Astrocyte (in vitro differentiated cells and primary cell): ENCODE data around the gene ACTN1. TPM values are rescaled to one million over a fixed set of nuclear protein-coding genes. Genes with fewer than 3 reads are reported as not detected.

Source experiments
- DNase-seq: peaks from one replicate; pipeline ENCODE4 v3.0.0-alpha.2; 2010; ENCODE audit warnings: low read depth
- FAIRE-seq: peaks from 2 replicates; lab custom pipeline; 2011; peaks lifted over from hg19 to GRCh38; lab: Jason Lieb, UNC
- H2AFZ ChIP-seq: 2 replicates; pipeline ENCODE4 v1.6.0; 2012; ENCODE audit warnings: low read depth, low read length, inconsistent platforms
- H3K27ac ChIP-seq: 2 replicates; pipeline ENCODE4 v1.5.1; 2011; ENCODE audit warnings: low read depth, low read length, inconsistent platforms
- H3K27me3 ChIP-seq: 2 replicates; pipeline ENCODE4 v1.6.0; 2011; ENCODE audit warnings: low read length, inconsistent platforms; ENCODE audit not compliant: insufficient read depth
- H3K36me3 ChIP-seq: 2 replicates; pipeline ENCODE4 v1.5.1; 2011; ENCODE audit warnings: low read length, inconsistent platforms; ENCODE audit not compliant: insufficient read depth
- H3K4me1 ChIP-seq: 2 replicates; pipeline ENCODE4 v1.5.1; 2011; ENCODE audit warnings: low read length, inconsistent platforms; ENCODE audit not compliant: insufficient read depth
- H3K4me2 ChIP-seq: 2 replicates; pipeline ENCODE4 v1.6.0; 2012; ENCODE audit warnings: low read length, inconsistent platforms
- H3K4me3 ChIP-seq: 2 replicates; pipeline ENCODE4 v1.5.1; 2011; ENCODE audit warnings: low read depth, mild to moderate bottlenecking, low read length, inconsistent platforms; ENCODE audit not compliant: insufficient read depth
- H3K79me2 ChIP-seq: 2 replicates; pipeline ENCODE4 v1.6.0; 2012; ENCODE audit warnings: mild to moderate bottlenecking, low read length, inconsistent platforms; ENCODE audit not compliant: insufficient read depth
- H3K9ac ChIP-seq: 2 replicates; pipeline ENCODE4 v1.6.0; 2012; ENCODE audit warnings: mild to moderate bottlenecking, low read length, inconsistent platforms
- H3K9me3 ChIP-seq: 2 replicates; pipeline ENCODE4 v1.5.1; 2012; ENCODE audit warnings: low read depth, mild to moderate bottlenecking, low read length, inconsistent platforms; ENCODE audit not compliant: insufficient read depth
- H4K20me1 ChIP-seq: 2 replicates; pipeline ENCODE4 v1.6.0; 2012; ENCODE audit warnings: low read length, inconsistent platforms; ENCODE audit not compliant: insufficient read depth
- H3K27ac Mint-ChIP-seq: one replicate; pipeline ENCODE4 v1.8.0; 2021; ENCODE audit warnings: mild to moderate bottlenecking, mixed read lengths; ENCODE audit not compliant: unreplicated experiment
- H3K27me3 Mint-ChIP-seq: one replicate; pipeline ENCODE4 v1.8.0; 2021; ENCODE audit warnings: low read depth, mixed read lengths; ENCODE audit not compliant: unreplicated experiment
- H3K36me3 Mint-ChIP-seq: one replicate; pipeline ENCODE4 v1.8.0; 2021; ENCODE audit warnings: low read depth, mixed read lengths; ENCODE audit not compliant: unreplicated experiment
- H3K4me1 Mint-ChIP-seq: one replicate; pipeline ENCODE4 v1.8.0; 2021; ENCODE audit warnings: low read depth, mixed read lengths; ENCODE audit not compliant: unreplicated experiment
- H3K4me3 Mint-ChIP-seq: one replicate; pipeline ENCODE4 v1.8.0; 2021; ENCODE audit warnings: mild to moderate bottlenecking, moderate library complexity, mixed read lengths; ENCODE audit not compliant: unreplicated experiment
- H3K9me3 Mint-ChIP-seq: one replicate; pipeline ENCODE4 v1.8.0; 2021; ENCODE audit warnings: mild to moderate bottlenecking, mixed read lengths; ENCODE audit not compliant: unreplicated experiment
- CTCF ChIP-seq: IDR thresholded peaks from 2 replicates; pipeline ENCODE4 v1.5.1; 2011; ENCODE audit warnings: low read depth, mild to moderate bottlenecking, inconsistent platforms, low read length, moderate library complexity; ENCODE audit not compliant: insufficient read depth
- EZH2 ChIP-seq: IDR thresholded peaks from 2 replicates; pipeline ENCODE4 v1.6.1; 2012; ENCODE audit warnings: mild to moderate bottlenecking, low read length, inconsistent platforms; ENCODE audit not compliant: insufficient read depth
- total RNA-seq: library from RNA; stranded (reverse); gene quantifications from 2 replicates; pipeline ENCODE4 v1.2.1, GENCODE V29; 2021

Gene ACTN1
- total RNA-seq, 1 donor from 2014 or later, result 1,163 TPM

GRCh38 chr14:68943107-68943506 is 36.0 kb downstream of the ACTN1 start:
- peaks cover 96% of the 10 kb centered on the region for H3K4me1 ChIP-seq
- no peaks in the 10 kb centered on the region for H3K27me3 ChIP-seq
- no peaks in the 10 kb centered on the region for H3K9me3 ChIP-seq
- DNase-seq (no peak), FAIRE-seq (no peak)
- peaks cover 10% of the 10 kb centered on the region for H3K36me3 ChIP-seq
- Mint-ChIP-seq H3K36me3 (peaks cover 31% of the 10 kb centered on the region), H3K4me1 (peaks cover 97% of the 10 kb centered on the region), H3K27me3 (no peaks in the 10 kb centered on the region), H3K9me3 (no peaks in the 10 kb centered on the region), H3K4me3 (peak overlapping the region; percentile 45), H3K27ac (peak overlapping the region; percentile 95)
- peaks cover 98% of the 10 kb centered on the region for H3K79me2 ChIP-seq
- peak overlapping the region; percentile 65 for H3K4me2 ChIP-seq
- H4K20me1 ChIP-seq, result peaks cover 92% of the 10 kb centered on the region
- H3K9ac ChIP-seq, result peak overlapping the region; percentile 59
- peak overlapping the region; percentile 91 for H3K27ac ChIP-seq
- H3K4me3 ChIP-seq, result no peak overlapping the region
- H2AFZ ChIP-seq, result no peak overlapping the region
- TF ChIP-seq EZH2 (no peak), CTCF (no peak)

GRCh38 chr14:68942296-68943035 is 36.6 kb downstream of the ACTN1 start:
- H3K9me3 ChIP-seq, result no peaks in the 10 kb centered on the region
- H2AFZ ChIP-seq, result no peak overlapping the region
- H3K36me3 ChIP-seq, result peaks cover 10% of the 10 kb centered on the region
- TF ChIP-seq CTCF (no peak), EZH2 (no peak)
- H3K4me3 ChIP-seq, result peak overlapping the region; percentile 5
- H3K27ac Mint-ChIP-seq, result peak overlapping the region; percentile 95
- H3K27me3 Mint-ChIP-seq, result no peaks in the 10 kb centered on the region
- no peaks in the 10 kb centered on the region for H3K9me3 Mint-ChIP-seq
- H3K27me3 ChIP-seq, result no peaks in the 10 kb centered on the region
- peaks cover 96% of the 10 kb centered on the region for H3K4me1 Mint-ChIP-seq
- DNase-seq, result no peak
- peak overlapping the region; percentile 59 for H3K9ac ChIP-seq
- H3K36me3 Mint-ChIP-seq, result peaks cover 31% of the 10 kb centered on the region
- peak overlapping the region; percentile 65 for H3K4me2 ChIP-seq
- FAIRE-seq, result no peak
- peaks cover 98% of the 10 kb centered on the region for H3K79me2 ChIP-seq
- H4K20me1 ChIP-seq, result peaks cover 92% of the 10 kb centered on the region
- H3K4me1 ChIP-seq, result peaks cover 96% of the 10 kb centered on the region
- peak overlapping the region; percentile 91 for H3K27ac ChIP-seq
- peak overlapping the region; percentile 70 for H3K4me3 Mint-ChIP-seq

- Histone ChIP-seq H3K9me3 (no peaks in the 10 kb centered on the region), H2AFZ (no peak overlapping the region), H3K4me2 (peak overlapping the region; percentile 65), H3K4me3 (no peak overlapping the region), H4K20me1 (peaks cover 92% of the 10 kb centered on the region), H3K27ac (peak overlapping the region; percentile 91), H3K4me1 (peaks cover 94% of the 10 kb centered on the region), H3K79me2 (peaks cover 98% of the 10 kb centered on the region), H3K36me3 (peaks cover 10% of the 10 kb centered on the region), H3K9ac (peak overlapping the region; percentile 59), H3K27me3 (no peaks in the 10 kb centered on the region)
- FAIRE-seq, result peak; percentile 29
- peaks cover 95% of the 10 kb centered on the region for H3K4me1 Mint-ChIP-seq
- H3K27ac Mint-ChIP-seq, result peak overlapping the region; percentile 95
- peak overlapping the region; percentile 70 for H3K4me3 Mint-ChIP-seq
- peaks cover 25% of the 10 kb centered on the region for H3K36me3 Mint-ChIP-seq
- no peak for TF ChIP-seq EZH2
- peak; percentile 58 for TF ChIP-seq CTCF
- H3K9me3 Mint-ChIP-seq, result no peaks in the 10 kb centered on the region
- peak; percentile 96 for DNase-seq
- H3K27me3 Mint-ChIP-seq, result no peaks in the 10 kb centered on the region
Observed at GRCh38 chr14:68941820-68942219, 37.3 kb downstream of the ACTN1 start.
